CD14-positive monocyte (primary cell): ENCODE data around the gene HIF3A. TPM values are rescaled to one million over a fixed set of nuclear protein-coding genes. Genes with fewer than 3 reads are reported as not detected.

Experiments
- DNase-seq, 3 donors: peaks; one replicate each; pipeline ENCODE4 v3.0.0-alpha.2; 2011 to 2022
- H2AFZ ChIP-seq: 2 replicates; pipeline ENCODE4 v1.6.0; 2012; ENCODE audit warnings: mild to moderate bottlenecking, low read depth, low read length, inconsistent platforms; ENCODE audit not compliant: insufficient read depth, poor library complexity, severe bottlenecking
- H3K27ac ChIP-seq, 2 donors: 1 replicate in 1 of 2; 2 replicates in 1 of 2; pipeline ENCODE4 v1.5.1; 2012 to 2013; ENCODE audit warnings: low read length in 2 of 2, control low read depth in 1 of 2, inconsistent platforms in 1 of 2, low read depth in 1 of 2, mild to moderate bottlenecking in 1 of 2
- H3K27me3 ChIP-seq, 2 donors: one replicate each; pipeline versions ENCODE4 v1.6.0 to v1.6.1; 2011 to 2013; ENCODE audit warnings: low read length in 2 of 2; ENCODE audit not compliant: control insufficient read depth in 2 of 2, insufficient read depth in 2 of 2
- H3K36me3 ChIP-seq, 2 donors: replicated peaks in 1 of 2; 1 replicate in 1 of 2; 2 replicates in 1 of 2; pipeline versions ENCODE4 v1.5.1 to v1.6.1; 2012 to 2013; ENCODE audit warnings: low read length in 2 of 2, control low read depth in 1 of 2, inconsistent platforms in 1 of 2, mild to moderate bottlenecking in 1 of 2; ENCODE audit not compliant: insufficient read depth in 2 of 2, control insufficient read depth in 1 of 2
- H3K4me1 ChIP-seq, 2 donors: 1 replicate in 1 of 2; 2 replicates in 1 of 2; pipeline versions ENCODE4 v1.5.1 to v1.6.1; 2012 to 2013; ENCODE audit warnings: low read length in 2 of 2, control low read depth in 1 of 2, inconsistent platforms in 1 of 2, mild to moderate bottlenecking in 1 of 2, moderate library complexity in 1 of 2; ENCODE audit not compliant: insufficient read depth in 2 of 2, control insufficient read depth in 1 of 2
- H3K4me2 ChIP-seq: replicated peaks from 2 replicates; pipeline ENCODE3; 2012; ENCODE audit warnings: low read length, moderate library complexity, mild to moderate bottlenecking; ENCODE audit not compliant: poor library complexity, severe bottlenecking; ENCODE audit errors: extremely low read depth
- H3K4me3 ChIP-seq, 3 experiments: fragments of 200-600 bp in 1 of 3; sonication (generic) in 1 of 3; replicated peaks in 1 of 3; 1 replicate in 2 of 3; 2 replicates in 1 of 3; pipeline ENCODE4 v1.5.1; 2011 to 2013; ENCODE audit warnings: low read length in 3 of 3, mild to moderate bottlenecking in 3 of 3, control low read depth in 2 of 3, low read depth in 2 of 3, inconsistent platforms in 1 of 3, moderate library complexity in 1 of 3
- H3K79me2 ChIP-seq: 2 replicates; pipeline ENCODE4 v1.6.0; 2012; ENCODE audit warnings: mild to moderate bottlenecking, control low read depth, inconsistent platforms, low read length, moderate library complexity; ENCODE audit not compliant: insufficient read depth
- H3K9ac ChIP-seq: 2 replicates; pipeline ENCODE4 v1.6.0; 2017; ENCODE audit warnings: low read length, mild to moderate bottlenecking; ENCODE audit not compliant: insufficient read depth, poor library complexity, severe bottlenecking
- H3K9me3 ChIP-seq, 2 donors: replicated peaks in 1 of 2; 1 replicate in 1 of 2; 2 replicates in 1 of 2; pipeline versions ENCODE4 v1.5.1 to v1.6.1; 2012 to 2013; ENCODE audit warnings: low read length in 2 of 2, control low read depth in 1 of 2; ENCODE audit not compliant: control insufficient read depth in 1 of 2, insufficient read depth in 1 of 2
- H4K20me1 ChIP-seq: 2 replicates; pipeline ENCODE4 v1.6.0; 2012; ENCODE audit warnings: mild to moderate bottlenecking, low read length, control low read depth, moderate library complexity; ENCODE audit not compliant: insufficient read depth
- H3K27ac Mint-ChIP-seq, 7 donors: one replicate each; pipeline ENCODE4 v1.8.0; 2020; ENCODE audit warnings: mild to moderate bottlenecking in 7 of 7, mixed read lengths in 7 of 7, moderate library complexity in 6 of 7, inconsistent platforms in 2 of 7
- H3K27me3 Mint-ChIP-seq, 3 donors: one replicate each; pipeline ENCODE4 v1.8.0; 2021 to 2022; ENCODE audit warnings: low read depth in 3 of 3, mild to moderate bottlenecking in 3 of 3, mixed read lengths in 3 of 3, moderate library complexity in 3 of 3, inconsistent platforms in 1 of 3
- H3K36me3 Mint-ChIP-seq, 2 donors: one replicate each; pipeline ENCODE4 v1.8.0; 2020; ENCODE audit warnings: mixed read lengths in 2 of 2, inconsistent platforms in 1 of 2, mild to moderate bottlenecking in 1 of 2
- H3K4me1 Mint-ChIP-seq: one replicate; pipeline ENCODE4 v1.8.0; 2020; ENCODE audit warnings: mild to moderate bottlenecking, mixed read lengths
- H3K4me3 Mint-ChIP-seq, 2 donors: one replicate each; pipeline ENCODE4 v1.8.0; 2020; ENCODE audit warnings: mild to moderate bottlenecking in 2 of 2, mixed read lengths in 2 of 2, moderate library complexity in 1 of 2
- H3K9me3 Mint-ChIP-seq, 7 donors: one replicate each; pipeline ENCODE4 v1.8.0; 2020 to 2022; ENCODE audit warnings: mixed read lengths in 7 of 7, mild to moderate bottlenecking in 6 of 7, moderate library complexity in 6 of 7, inconsistent platforms in 2 of 7
- WGBS: methylation state at CpG from one replicate; pipeline ENCODE4 v1.1.5; 2013; ENCODE audit warnings: missing lambda C conversion rate; ENCODE audit not compliant: insufficient coverage; 5-methylcytosine and 5-hydroxymethylcytosine counted together
- intact Hi-C, 2 donors: fragments of 100-400 bp; cut with micrococcal nuclease; formaldehyde crosslinking; loops; one replicate each; pipeline versions ENCODE4 v1.15.0 to v1.15.1; 2023
- polyA plus RNA-seq, 3 donors: library from polyadenylated mRNA; depleted of rRNA in 1 of 3; unstranded in 2 of 3; stranded (reverse) in 1 of 3; fragments of 300-500 nt in 2 of 3; fragments of >200 nt in 1 of 3; fragmentation: Illumina TruSeq in 2 of 3; gene quantifications; 1 replicate in 2 of 3; 2 replicates in 1 of 3; pipeline ENCODE4 v1.2.3, GENCODE V29; 2012 to 2021
- TF ChIP-seq, protein P1 (sequence below): fragments of 200-600 bp; IDR thresholded peaks from one replicate; pipeline ENCODE4 v1.8.0; 2022; ENCODE audit warnings: antibody characterized with exemption, mild to moderate bottlenecking

The HIF3A gene
- polyA plus RNA-seq, 3 donors: not detected

DNA sequence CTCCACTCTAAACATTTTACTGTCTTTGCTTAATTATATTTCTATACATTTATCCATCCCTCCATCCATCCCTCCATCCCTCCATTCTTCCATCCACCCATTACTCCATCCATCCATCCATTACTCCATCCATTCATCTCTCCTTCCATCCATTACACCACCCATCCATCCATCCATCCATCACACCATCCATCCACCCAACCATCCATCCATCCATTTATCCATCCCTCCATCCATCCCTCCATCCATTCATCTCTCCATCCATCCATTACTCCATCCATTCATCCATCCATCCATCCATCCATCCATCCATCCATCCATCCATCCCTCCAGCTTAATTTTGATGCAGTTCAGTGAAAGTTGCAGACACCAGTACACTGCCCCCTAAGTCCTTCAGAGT is 5.0 kb upstream of the HIF3A start:
- Histone ChIP-seq H3K79me2 (no peaks in the 10 kb centered on the region), H3K4me3 (no peak overlapping the region), H2AFZ (no peak overlapping the region), H3K27me3 (peaks cover 5 to 17% of the 10 kb centered on the region in 2 donors), H3K4me2 (no peak overlapping the region), H3K27ac (no peak overlapping the region), H3K4me1 (no peaks in the 10 kb centered on the region), H3K36me3 (no peaks in the 10 kb centered on the region), H4K20me1 (no peaks in the 10 kb centered on the region), H3K9ac (no peak overlapping the region), H3K9me3 (peaks cover 0 to 19% of the 10 kb centered on the region in 2 donors)
- H3K27ac Mint-ChIP-seq: no peak overlapping the region
- H3K4me1 Mint-ChIP-seq: no peaks in the 10 kb centered on the region
- TF ChIP-seq, protein P1, sequence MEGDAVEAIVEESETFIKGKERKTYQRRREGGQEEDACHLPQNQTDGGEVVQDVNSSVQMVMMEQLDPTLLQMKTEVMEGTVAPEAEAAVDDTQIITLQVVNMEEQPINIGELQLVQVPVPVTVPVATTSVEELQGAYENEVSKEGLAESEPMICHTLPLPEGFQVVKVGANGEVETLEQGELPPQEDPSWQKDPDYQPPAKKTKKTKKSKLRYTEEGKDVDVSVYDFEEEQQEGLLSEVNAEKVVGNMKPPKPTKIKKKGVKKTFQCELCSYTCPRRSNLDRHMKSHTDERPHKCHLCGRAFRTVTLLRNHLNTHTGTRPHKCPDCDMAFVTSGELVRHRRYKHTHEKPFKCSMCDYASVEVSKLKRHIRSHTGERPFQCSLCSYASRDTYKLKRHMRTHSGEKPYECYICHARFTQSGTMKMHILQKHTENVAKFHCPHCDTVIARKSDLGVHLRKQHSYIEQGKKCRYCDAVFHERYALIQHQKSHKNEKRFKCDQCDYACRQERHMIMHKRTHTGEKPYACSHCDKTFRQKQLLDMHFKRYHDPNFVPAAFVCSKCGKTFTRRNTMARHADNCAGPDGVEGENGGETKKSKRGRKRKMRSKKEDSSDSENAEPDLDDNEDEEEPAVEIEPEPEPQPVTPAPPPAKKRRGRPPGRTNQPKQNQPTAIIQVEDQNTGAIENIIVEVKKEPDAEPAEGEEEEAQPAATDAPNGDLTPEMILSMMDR: peak; percentile 14
- H3K36me3 Mint-ChIP-seq: no peaks in the 10 kb centered on the region
- peaks cover 13 to 27% (median 17%) of the 10 kb centered on the region in 3 donors for H3K27me3 Mint-ChIP-seq
- intact Hi-C loops: no loop called here
- H3K4me3 Mint-ChIP-seq: no peak overlapping the region
- peaks cover 3 to 14% (median 10%) of the 10 kb centered on the region in 7 donors for H3K9me3 Mint-ChIP-seq
- DNase-seq: no peak

DNA sequence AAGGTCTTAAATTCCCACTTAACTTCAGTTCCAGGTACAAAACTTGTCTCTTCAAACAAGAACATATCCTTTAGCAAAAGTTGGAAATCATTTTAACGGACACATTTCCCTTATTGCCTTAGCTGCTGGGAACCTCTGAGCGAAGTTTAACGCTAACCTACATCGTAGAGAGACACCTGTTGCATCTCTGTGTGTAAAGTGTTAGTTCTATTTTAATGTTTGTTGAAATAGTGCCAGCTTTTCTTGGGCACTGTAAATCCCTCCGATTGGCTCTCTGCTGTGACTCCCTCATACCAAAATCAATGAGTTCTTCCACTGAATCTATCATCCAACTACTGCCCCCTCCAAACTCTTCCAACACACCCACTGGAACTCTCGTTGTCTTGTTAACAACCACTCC is 2.3 kb upstream of the HIF3A start:
- Mint-ChIP-seq H3K4me3 (no peak overlapping the region), H3K36me3 (no peaks in the 10 kb centered on the region), H3K4me1 (peaks cover 10% of the 10 kb centered on the region), H3K27me3 (peaks cover 24 to 54% (median 35%) of the 10 kb centered on the region in 3 donors), H3K9me3 (peaks cover 3 to 14% (median 10%) of the 10 kb centered on the region in 7 donors), H3K27ac (no peak overlapping the region)
- Histone ChIP-seq H3K9me3 (peaks cover 0 to 18% of the 10 kb centered on the region in 2 donors), H3K27me3 (peaks cover 11 to 31% of the 10 kb centered on the region in 2 donors), H3K4me3 (no peak overlapping the region), H3K79me2 (no peaks in the 10 kb centered on the region), H3K4me2 (no peak overlapping the region), H3K4me1 (peaks cover 10% of the 10 kb centered on the region in 2 donors), H2AFZ (no peak overlapping the region), H3K9ac (no peak overlapping the region), H3K36me3 (no peaks in the 10 kb centered on the region), H4K20me1 (no peaks in the 10 kb centered on the region), H3K27ac (no peak overlapping the region)
- no peak for DNase-seq
- TF ChIP-seq, protein P1: no peak
- 93% methylated on average over 2 of the region's 6 CpGs for WGBS
- intact Hi-C loops: no loop called here
